Endodermal cell (in vitro differentiated cells): ENCODE measurements around the gene TNRC6C. TPM values are rescaled to one million over a fixed set of nuclear protein-coding genes. Genes with fewer than 3 reads are reported as not detected.

ENCODE experiments used
- DNase-seq: peaks from one replicate; pipeline ENCODE4 v3.0.0-alpha.2; 2017
- H3K27ac ChIP-seq: 2 replicates; pipeline ENCODE4 v1.5.1; 2013; ENCODE audit warnings: mild to moderate bottlenecking, low read depth, low read length, moderate library complexity
- H3K27me3 ChIP-seq: 2 replicates; pipeline ENCODE4 v1.6.1; 2013; ENCODE audit warnings: mild to moderate bottlenecking, low read length, moderate library complexity; ENCODE audit not compliant: insufficient read depth, control insufficient read depth, poor library complexity, severe bottlenecking
- H3K36me3 ChIP-seq: 2 replicates; pipeline ENCODE4 v1.7.0; 2013; ENCODE audit warnings: mild to moderate bottlenecking, low read length, moderate library complexity; ENCODE audit not compliant: control insufficient read depth, insufficient read depth
- H3K4me1 ChIP-seq: one replicate; pipeline ENCODE4 v1.7.0; 2013; ENCODE audit warnings: low read length; ENCODE audit not compliant: control insufficient read depth, insufficient read depth
- H3K4me3 ChIP-seq: 2 replicates; pipeline ENCODE4 v1.5.1; 2013; ENCODE audit warnings: mild to moderate bottlenecking, low read length, moderate library complexity
- H3K9ac ChIP-seq: 2 replicates; pipeline ENCODE4 v1.6.1; 2013; ENCODE audit warnings: mild to moderate bottlenecking, low read length, moderate library complexity; ENCODE audit not compliant: poor library complexity, severe bottlenecking; ENCODE audit errors: extremely low read depth
- H3K9me3 ChIP-seq: 2 replicates; pipeline ENCODE4 v1.6.1; 2013; ENCODE audit warnings: mild to moderate bottlenecking, low read length, moderate library complexity; ENCODE audit not compliant: control insufficient read depth
- H3K27ac Mint-ChIP-seq: 2 replicates; pipeline ENCODE4 v1.8.0; 2020; ENCODE audit warnings: mixed read lengths
- H3K27me3 Mint-ChIP-seq: 2 replicates; pipeline ENCODE4 v1.8.0; 2021; ENCODE audit warnings: mild to moderate bottlenecking, mixed read lengths; ENCODE audit not compliant: insufficient read depth
- H3K36me3 Mint-ChIP-seq: 2 replicates; pipeline ENCODE4 v1.8.0; 2020; ENCODE audit warnings: low read depth, mixed read lengths
- H3K4me1 Mint-ChIP-seq: 2 replicates; pipeline ENCODE4 v1.8.0; 2020; ENCODE audit warnings: mixed read lengths
- H3K4me3 Mint-ChIP-seq: 2 replicates; pipeline ENCODE4 v1.8.0; 2020; ENCODE audit warnings: mild to moderate bottlenecking, moderate library complexity, mixed read lengths
- H3K9me3 Mint-ChIP-seq: 2 replicates; pipeline ENCODE4 v1.8.0; 2020; ENCODE audit warnings: mild to moderate bottlenecking, mixed read lengths
- CTCF ChIP-seq: fragments of 200-600 bp; sonication (generic); conservative IDR thresholded peaks from 2 replicates; pipeline ENCODE4 v1.5.0; 2021; ENCODE audit warnings: antibody characterized with exemption, mild to moderate bottlenecking
- WGBS, 2 experiments: methylation state at CpG; one replicate each; pipeline versions ENCODE4 v1.1.5 to v1.1.7; 2013; ENCODE audit warnings: missing lambda C conversion rate in 2 of 2, mixed read lengths in 1 of 2; ENCODE audit not compliant: insufficient coverage in 1 of 2, insufficient read length in 1 of 2; 5-methylcytosine and 5-hydroxymethylcytosine counted together
- total RNA-seq, 2 donors: library from RNA; stranded (reverse); fragmentation: NEBNext Ultra II Directional in 1 of 2; extraction: Animal tissue kit (Norgen Biotek cat#: 25700) in 1 of 2; gene quantifications; 2 replicates in 1 of 2; 3 replicates in 1 of 2; pipeline ENCODE4 v1.2.1, GENCODE V29; 2021

TNRC6C gene
- total RNA-seq, 2 donors from 2014 or later: 22.4 to 40.2 TPM

- no peak overlapping the region for H3K27ac ChIP-seq
- no peaks in the 10 kb centered on the region for H3K4me1 Mint-ChIP-seq
- peaks cover 39% of the 10 kb centered on the region for H3K36me3 Mint-ChIP-seq
- no peak overlapping the region for H3K27ac Mint-ChIP-seq
- H3K36me3 ChIP-seq: peaks cover 29% of the 10 kb centered on the region
- no peak overlapping the region for H3K4me3 ChIP-seq
- no peaks in the 10 kb centered on the region for H3K27me3 ChIP-seq
- DNase-seq: no peak
- peaks cover 4% of the 10 kb centered on the region for H3K9me3 ChIP-seq
- WGBS, 2 experiments: 93 to 100% methylated on average over 4 to 5 of the region's 6 CpGs
- TF ChIP-seq CTCF: no peak
- H3K9me3 Mint-ChIP-seq: no peaks in the 10 kb centered on the region
- no peak overlapping the region for H3K9ac ChIP-seq
- no peak overlapping the region for H3K4me3 Mint-ChIP-seq
- H3K4me1 ChIP-seq: no peaks in the 10 kb centered on the region
- no peaks in the 10 kb centered on the region for H3K27me3 Mint-ChIP-seq
These were observed 83.1 kb downstream of the TNRC6C start for GRCh38 chr17:78041386-78042179.

- Histone ChIP-seq H3K4me1 (no peaks in the 10 kb centered on the region), H3K9ac (no peak overlapping the region), H3K9me3 (peaks cover 4% of the 10 kb centered on the region), H3K27ac (no peak overlapping the region), H3K27me3 (no peaks in the 10 kb centered on the region), H3K36me3 (peaks cover 22% of the 10 kb centered on the region), H3K4me3 (no peak overlapping the region)
- no peak for TF ChIP-seq CTCF
- 94 to 100% methylated on average over 4 to 5 of the region's 5 CpGs for WGBS, 2 experiments
- Mint-ChIP-seq H3K4me3 (no peak overlapping the region), H3K9me3 (no peaks in the 10 kb centered on the region), H3K36me3 (peaks cover 33% of the 10 kb centered on the region), H3K27ac (no peak overlapping the region), H3K27me3 (no peaks in the 10 kb centered on the region), H3K4me1 (no peaks in the 10 kb centered on the region)
- no peak for DNase-seq
These were observed 84.0 kb downstream of the TNRC6C start for GRCh38 chr17:78042542-78042941.

GRCh38 chr17:78043031-78043430 lies 84.5 kb downstream of the TNRC6C start:
- H3K36me3 Mint-ChIP-seq: peaks cover 29% of the 10 kb centered on the region
- Histone ChIP-seq H3K9ac (no peak overlapping the region), H3K36me3 (peaks cover 17% of the 10 kb centered on the region), H3K27me3 (no peaks in the 10 kb centered on the region), H3K27ac (no peak overlapping the region), H3K4me3 (no peak overlapping the region), H3K4me1 (no peaks in the 10 kb centered on the region), H3K9me3 (peaks cover 4% of the 10 kb centered on the region)
- no peak for TF ChIP-seq CTCF
- H3K4me1 Mint-ChIP-seq: no peaks in the 10 kb centered on the region
- 100% methylated on average over 1 of the region's 1 CpG; no CpG with 5 or more reads in 1 of the 2 experiments for WGBS, 2 experiments
- no peak overlapping the region for H3K27ac Mint-ChIP-seq
- no peaks in the 10 kb centered on the region for H3K27me3 Mint-ChIP-seq
- no peak overlapping the region for H3K4me3 Mint-ChIP-seq
- no peak for DNase-seq
- no peaks in the 10 kb centered on the region for H3K9me3 Mint-ChIP-seq
